Activated naive CD4-positive, alpha-beta T cell treated with anti-CD3 and anti-CD28 coated beads, Interleukin-2, amount 50 U/mL, for 72 hours (primary cell): Measurements from ENCODE around the gene ABCB7. TPM values are rescaled to one million over a fixed set of nuclear protein-coding genes. Genes with fewer than 3 reads are reported as not detected.
"Not testable (repeated sequence)": the region's sequence is repeated elsewhere in the genome, so short reads cannot be mapped to it uniquely, and the experiment has no call there.

Source experiments
- ATAC-seq, 2 donors: fragments of 150-1000 bp; cut with Tn5 transposase; 2 replicates each; pipeline ENCODE4 v1.10.0; 2021; ENCODE audit warnings: mild to moderate bottlenecking in 2 of 2, moderate library complexity in 2 of 2
- DNase-seq, 2 donors: peaks; one replicate each; pipeline ENCODE4 v3.0.0; 2021 to 2022; ENCODE audit warnings: low spot score in 2 of 2
- H3K27ac Mint-ChIP-seq, 2 donors: one replicate each; pipeline ENCODE4 v1.8.0; 2022; ENCODE audit warnings: mild to moderate bottlenecking in 2 of 2, mixed read lengths in 2 of 2
- H3K36me3 Mint-ChIP-seq, 2 donors: one replicate each; pipeline ENCODE4 v1.8.0; 2022; ENCODE audit warnings: mixed read lengths in 2 of 2
- H3K9me3 Mint-ChIP-seq, 2 donors: one replicate each; pipeline ENCODE4 v1.8.0; 2022; ENCODE audit warnings: mixed read lengths in 2 of 2
- total RNA-seq, 2 donors: library from RNA; stranded (reverse); gene quantifications; one replicate each; pipeline ENCODE4 v1.2.3, GENCODE V29; 2022

Gene ABCB7
- total RNA-seq: 10 to 100 TPM; 38.2 to 53.8 TPM

- peak; percentile 75 to 76 for ATAC-seq
- Mint-ChIP-seq H3K9me3 (no peaks in the 10 kb centered on the region), H3K27ac (peak within 1 kb of the TSS; percentile 97 to 99), H3K36me3 (peaks cover 6 to 16% of the 10 kb centered on the region in 2 donors)
- peak; percentile 52 to 64 for DNase-seq
These were observed at the start of gene ABCB7 for GRCh38 chrX:75155827-75156525. ABCB7 (minus strand) TSS chrX:75156283; CDS start chrX:75156272, 11 bp downstream.

- H3K27ac Mint-ChIP-seq, DNase-seq, ATAC-seq, H3K9me3 Mint-ChIP-seq: not testable (repeated sequence)
- peaks cover 5 to 20% of the 10 kb centered on the region in 2 donors for H3K36me3 Mint-ChIP-seq
These were observed 32.5 kb upstream of the ABCB7 start for GRCh38 chrX:75188415-75189206.

- Mint-ChIP-seq H3K9me3 (no peaks in the 10 kb centered on the region), H3K27ac (no peak overlapping the region), H3K36me3 (peaks cover 0 to 4% of the 10 kb centered on the region in 2 donors)
- DNase-seq: no peak
- no peak for ATAC-seq
These were observed 25.6 kb upstream of the ABCB7 start for GRCh38 chrX:75181721-75182120.

GRCh38 chrX:75179536-75180293 lies 23.6 kb upstream of the ABCB7 start:
- H3K36me3 Mint-ChIP-seq, H3K9me3 Mint-ChIP-seq, H3K27ac Mint-ChIP-seq, DNase-seq, ATAC-seq: not testable (repeated sequence)

- not testable (repeated sequence) for DNase-seq, H3K27ac Mint-ChIP-seq, H3K36me3 Mint-ChIP-seq, H3K9me3 Mint-ChIP-seq, ATAC-seq
These were observed 16.3 kb upstream of the ABCB7 start for GRCh38 chrX:75172257-75172890.

GRCh38 chrX:75158054-75158453 lies 2.0 kb upstream of the ABCB7 start:
- Mint-ChIP-seq H3K27ac (no peak overlapping the region), H3K36me3 (peaks cover 6 to 16% of the 10 kb centered on the region in 2 donors), H3K9me3 (no peaks in the 10 kb centered on the region)
- no peak for DNase-seq
- no peak for ATAC-seq

GRCh38 chrX:75156531-75156945 lies 455 bp upstream of the ABCB7 start:
- H3K36me3 Mint-ChIP-seq: peaks cover 6 to 16% of the 10 kb centered on the region in 2 donors
- H3K9me3 Mint-ChIP-seq: no peaks in the 10 kb centered on the region
- peak overlapping the region; percentile 97 to 99 for H3K27ac Mint-ChIP-seq
- ATAC-seq: no peak
- no peak for DNase-seq

- DNase-seq (no peak), ATAC-seq (peak; percentile 63 to 67)
- no peaks in the 10 kb centered on the region for H3K9me3 Mint-ChIP-seq
- H3K36me3 Mint-ChIP-seq: peaks cover 6 to 16% of the 10 kb centered on the region in 2 donors
- peak overlapping the region; percentile 97 to 99 for H3K27ac Mint-ChIP-seq
These were observed 646 bp downstream of the ABCB7 start for GRCh38 chrX:75155447-75155826.

- ATAC-seq (no peak), DNase-seq (no peak)
- Mint-ChIP-seq H3K36me3 (peaks cover 6 to 16% of the 10 kb centered on the region in 2 donors), H3K27ac (no peak overlapping the region), H3K9me3 (no peaks in the 10 kb centered on the region)
These were observed 1.2 kb downstream of the ABCB7 start for GRCh38 chrX:75154871-75155270.

- Mint-ChIP-seq H3K36me3 (peaks cover 12 to 20% of the 10 kb centered on the region in 2 donors), H3K27ac (no peak overlapping the region), H3K9me3 (peaks cover 0 to 5% of the 10 kb centered on the region in 2 donors)
- ATAC-seq: no peak
- DNase-seq: no peak
These were observed 4.1 kb downstream of the ABCB7 start for GRCh38 chrX:75151827-75152592.

- DNase-seq (no peak), ATAC-seq (no peak)
- Mint-ChIP-seq H3K9me3 (peaks cover 0 to 5% of the 10 kb centered on the region in 2 donors), H3K27ac (no peak overlapping the region), H3K36me3 (peaks cover 5 to 18% of the 10 kb centered on the region in 2 donors)
These were observed 6.4 kb downstream of the ABCB7 start for GRCh38 chrX:75149654-75150053.

GRCh38 chrX:75132672-75133071 lies 23.4 kb downstream of the ABCB7 start:
- ATAC-seq: no peak
- peaks cover 0 to 11% of the 10 kb centered on the region in 2 donors for H3K36me3 Mint-ChIP-seq
- H3K9me3 Mint-ChIP-seq: peaks cover 0 to 3% of the 10 kb centered on the region in 2 donors
- no peak overlapping the region for H3K27ac Mint-ChIP-seq
- no peak for DNase-seq

GRCh38 chrX:75131973-75132627 lies 24.0 kb downstream of the ABCB7 start:
- H3K36me3 Mint-ChIP-seq: peaks cover 0 to 12% of the 10 kb centered on the region in 2 donors
- no peak for ATAC-seq
- H3K9me3 Mint-ChIP-seq: no peaks in the 10 kb centered on the region
- DNase-seq: no peak
- peak overlapping the region in 1 of 2 donors; percentile 29 for H3K27ac Mint-ChIP-seq

- H3K36me3 Mint-ChIP-seq: peaks cover 0 to 24% of the 10 kb centered on the region in 2 donors
- not testable (repeated sequence) for H3K9me3 Mint-ChIP-seq, DNase-seq, H3K27ac Mint-ChIP-seq, ATAC-seq
These were observed 27.0 kb downstream of the ABCB7 start for GRCh38 chrX:75129069-75129468.

- Mint-ChIP-seq H3K27ac (no peak overlapping the region), H3K9me3 (no peaks in the 10 kb centered on the region), H3K36me3 (peaks cover 0 to 4% of the 10 kb centered on the region in 2 donors)
- DNase-seq (no peak), ATAC-seq (no peak)
These were observed 37.8 kb downstream of the ABCB7 start for GRCh38 chrX:75118296-75118695.
